NCI-H1417 (cell line): Measurements from ENCODE around the gene PHF2.

Source experiments
- DNase-seq, 3 experiments: peaks; one replicate each; lab custom pipeline; 2025; lab: John Stamatoyannopoulos, UW

The PHF2 gene

GRCh38 chr9:93678199-93679019 lies 102.0 kb downstream of the PHF2 start:
- DNase-seq, result no peak

- DNase-seq, result no peak
These were observed 103.4 kb downstream of the PHF2 start for GRCh38 chr9:93679536-93680442.

- DNase-seq, result no peak
These were observed 104.3 kb downstream of the PHF2 start for GRCh38 chr9:93680443-93681268.

GRCh38 chr9:93681269-93682154 lies 105.1 kb downstream of the PHF2 start:
- DNase-seq, result peak in 1 of 3 experiments; percentile 63

GRCh38 chr9:93682155-93682968 lies 106.0 kb downstream of the PHF2 start:
- peak; percentile 13 to 89 (median 75) for DNase-seq

GRCh38 chr9:93683331-93684134 lies 107.1 kb downstream of the PHF2 start:
- DNase-seq, result no peak

GRCh38 chr9:93684161-93684765 lies 107.9 kb downstream of the PHF2 start:
- DNase-seq, result no peak

GRCh38 chr9:93684806-93685543 lies 108.6 kb downstream of the PHF2 start:
- DNase-seq, result peak in 1 of 3 experiments; percentile 26

- no peak for DNase-seq
These were observed 109.9 kb downstream of the PHF2 start for GRCh38 chr9:93686127-93686879.

GRCh38 chr9:93686880-93687236 lies 110.5 kb downstream of the PHF2 start:
- no peak for DNase-seq

- DNase-seq, result no peak
These were observed 114.2 kb downstream of the PHF2 start for GRCh38 chr9:93690618-93691017.

GRCh38 chr9:93693129-93693528 lies 116.7 kb downstream of the PHF2 start:
- no peak for DNase-seq

GRCh38 chr9:93697352-93698139 lies 121.2 kb downstream of the PHF2 start:
- DNase-seq, result peak; percentile 80 to 95 (median 94)

- no peak for DNase-seq
These were observed 121.9 kb downstream of the PHF2 start for GRCh38 chr9:93698140-93698908.

- no peak for DNase-seq
These were observed 123.3 kb downstream of the PHF2 start for GRCh38 chr9:93699650-93700049.
